HEK293 (cell line): ENCODE data around the gene RARRES2.

Experiments used
- CTCF ChIA-PET: fragments of 350-600 bp; formaldehyde crosslinking; extraction: SDS; loops from one replicate; lab custom pipeline; 2021; ENCODE audit warnings: antibody characterized with exemption; lab: Yijun Ruan, JAX
- POLR2A ChIA-PET: fragments of 300-600 bp; formaldehyde crosslinking; extraction: SDS; loops from one replicate; lab custom pipeline; 2020; ENCODE audit warnings: antibody characterized with exemption, inconsistent platforms; lab: Yijun Ruan, JAX
- H3K27ac ChIP-seq: fragments of 200-500 bp; sonication (Bioruptor generic); 2 replicates; pipeline ENCODE4 v1.5.1; 2014; ENCODE audit warnings: low read depth, low read length, control low read depth, inconsistent platforms; ENCODE audit errors: extremely low read depth
- H3K36me3 ChIP-seq, 2 experiments: fragments of 200-500 bp in 1 of 2; sonication (Bioruptor generic) in 1 of 2; 1 replicate in 1 of 2; 2 replicates in 1 of 2; pipeline ENCODE4 v1.5.1; 2014 to 2017; ENCODE audit warnings: inconsistent platforms in 2 of 2, low read length in 2 of 2; ENCODE audit not compliant: control insufficient read depth in 2 of 2, insufficient read depth in 1 of 2
- H3K4me1 ChIP-seq: fragments of 200-500 bp; sonication (Bioruptor generic); 2 replicates; pipeline ENCODE4 v1.5.1; 2014; ENCODE audit warnings: mild to moderate bottlenecking, low read length, inconsistent platforms; ENCODE audit not compliant: control insufficient read depth, insufficient read depth
- H3K4me3 ChIP-seq: 2 replicates; pipeline ENCODE4 v1.5.1; 2011; ENCODE audit warnings: low read depth, mild to moderate bottlenecking, control low read depth, low read length, moderate library complexity
- H3K9me3 ChIP-seq: fragments of 200-500 bp; sonication (Bioruptor generic); 2 replicates; pipeline ENCODE4 v1.5.1; 2014; ENCODE audit warnings: low read depth, low read length, inconsistent platforms; ENCODE audit not compliant: control insufficient read depth, insufficient read depth
- EGR2 ChIP-seq: fragments of 450-650 bp; formaldehyde crosslinking; IDR thresholded peaks from 2 replicates; pipeline ENCODE4 v1.5.1; 2016; ENCODE audit warnings: low read depth, missing biosample characterization, missing genetic modification characterization
- ELK4 ChIP-seq: IDR thresholded peaks from 2 replicates; pipeline ENCODE4 v1.6.1; 2011; ENCODE audit warnings: mild to moderate bottlenecking, low read depth, low read length, borderline replicate concordance
- HOXA7 ChIP-seq: sonication (generic); formaldehyde crosslinking; IDR thresholded peaks from 2 replicates; pipeline ENCODE4 v1.8.1; 2022; ENCODE audit warnings: missing genetic modification reagents, borderline replicate concordance
- PRDM1 ChIP-seq: fragments of 450-650 bp; formaldehyde crosslinking; IDR thresholded peaks from 2 replicates; pipeline ENCODE4; 2016; ENCODE audit warnings: missing biosample characterization, missing genetic modification characterization
- PRDM2 ChIP-seq: fragments of 450-650 bp; formaldehyde crosslinking; IDR thresholded peaks from 2 replicates; pipeline ENCODE4 v1.5.1; 2016; ENCODE audit warnings: missing biosample characterization, missing genetic modification characterization, borderline replicate concordance
- SCRT2 ChIP-seq: fragments of 450-650 bp; formaldehyde crosslinking; IDR thresholded peaks from 2 replicates; pipeline ENCODE4 v1.5.1; 2016; ENCODE audit warnings: missing biosample characterization, missing genetic modification characterization
- SP2 ChIP-seq: fragments of 450-650 bp; formaldehyde crosslinking; IDR thresholded peaks from 2 replicates; pipeline ENCODE4 v1.5.1; 2016; ENCODE audit warnings: missing biosample characterization, missing genetic modification characterization
- ZBTB21 ChIP-seq: fragments of 450-650 bp; formaldehyde crosslinking; IDR thresholded peaks from 2 replicates; pipeline ENCODE4 v1.5.1; 2017; ENCODE audit warnings: missing biosample characterization, missing genetic modification characterization
- ZBTB8A ChIP-seq: fragments of 450-650 bp; formaldehyde crosslinking; IDR thresholded peaks from 2 replicates; pipeline ENCODE4 v1.5.1; 2016; ENCODE audit warnings: missing biosample characterization, missing genetic modification characterization
- ZIC2 ChIP-seq: fragments of 450-650 bp; formaldehyde crosslinking; IDR thresholded peaks from 2 replicates; pipeline ENCODE4 v1.5.1; 2016; ENCODE audit warnings: missing biosample characterization, missing genetic modification characterization
- ZNF16 ChIP-seq: fragments of 450-650 bp; formaldehyde crosslinking; IDR thresholded peaks from 2 replicates; pipeline ENCODE4 v1.5.1; 2016; ENCODE audit warnings: low read depth, missing biosample characterization, missing genetic modification characterization
- ZNF433 ChIP-seq: fragments of 450-650 bp; formaldehyde crosslinking; IDR thresholded peaks from 2 replicates; pipeline ENCODE4 v1.5.1; 2016; ENCODE audit warnings: missing biosample characterization, missing genetic modification characterization, low read depth
- ZNF530 ChIP-seq: fragments of 450-650 bp; formaldehyde crosslinking; IDR thresholded peaks from 2 replicates; pipeline ENCODE4 v1.5.1; 2016; ENCODE audit warnings: low read depth, missing biosample characterization, missing genetic modification characterization
- ZNF558 ChIP-seq: fragments of 450-650 bp; formaldehyde crosslinking; IDR thresholded peaks from 2 replicates; pipeline ENCODE4 v1.5.1; 2016; ENCODE audit warnings: missing biosample characterization, missing genetic modification characterization
- ZNF707 ChIP-seq: fragments of 450-650 bp; formaldehyde crosslinking; IDR thresholded peaks from 2 replicates; pipeline ENCODE4 v1.5.1; 2016; ENCODE audit warnings: missing biosample characterization, missing genetic modification characterization
- ZNF791 ChIP-seq: fragments of 450-650 bp; formaldehyde crosslinking; IDR thresholded peaks from 2 replicates; pipeline ENCODE4 v1.5.1; 2016; ENCODE audit warnings: missing biosample characterization, missing genetic modification characterization
- ZSCAN23 ChIP-seq: fragments of 450-650 bp; formaldehyde crosslinking; IDR thresholded peaks from 2 replicates; pipeline ENCODE4 v1.5.1; 2016; ENCODE audit warnings: missing biosample characterization, missing genetic modification characterization
- TF ChIP-seq, protein P1 (sequence below): fragments of 450-650 bp; formaldehyde crosslinking; IDR thresholded peaks from 2 replicates; pipeline ENCODE4 v1.5.1; 2016; ENCODE audit warnings: missing biosample characterization, missing genetic modification characterization

The RARRES2 gene

DNA sequence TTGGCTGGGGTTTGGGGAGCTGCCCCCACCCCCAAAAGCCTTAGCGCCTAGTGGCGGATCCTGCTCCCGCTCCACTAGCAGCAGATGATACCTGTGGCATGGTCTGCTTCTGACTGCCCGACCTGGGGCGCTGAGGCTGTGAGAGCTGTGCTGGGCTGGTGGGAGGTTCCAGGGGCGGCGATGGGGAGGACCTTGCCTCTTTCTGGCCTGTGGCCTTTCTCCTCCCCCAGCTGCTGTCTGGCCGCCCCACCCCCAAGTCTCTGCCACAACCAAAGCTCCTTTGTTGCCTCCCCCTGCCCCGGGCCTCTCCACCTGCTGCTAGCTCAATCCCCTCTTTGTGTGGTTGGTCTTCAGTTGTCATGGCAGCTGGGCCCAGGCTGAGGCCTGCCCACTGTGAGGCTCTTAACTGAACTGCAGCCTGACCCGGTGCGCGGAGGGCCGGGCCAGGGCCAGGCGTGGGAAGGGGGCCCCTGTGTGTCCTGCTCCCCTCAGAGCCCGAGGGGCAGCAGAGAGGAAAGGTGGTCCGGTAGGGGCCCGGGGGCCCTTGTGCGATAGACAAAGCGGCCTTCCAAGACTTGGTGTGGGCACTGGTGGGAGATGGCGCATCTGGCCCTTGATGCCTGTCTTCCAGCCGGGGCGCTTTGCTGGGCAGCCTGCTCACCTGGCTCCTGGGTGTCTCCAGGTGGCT lies 42.4 kb upstream of the RARRES2 start:
- no peaks in the 10 kb centered on the region for H3K4me1 ChIP-seq
- peak; percentile 32; the same call in 1 of the 2 replicates for TF ChIP-seq ZIC2
- TF ChIP-seq EGR2 (tag by site-specific recombination): 0 out of 2 replicates have a peak, but pooled peaks have one; percentile 15
- TF ChIP-seq ZNF791 (tag by site-specific recombination): no peak
- TF ChIP-seq HOXA7: no peak
- 0 out of 2 replicates have a peak, but pooled peaks have one; percentile 17 for TF ChIP-seq SCRT2 (tag by site-specific recombination)
- TF ChIP-seq ZBTB8A (tag by site-specific recombination): no peak
- no peak for TF ChIP-seq ZNF558 (tag by site-specific recombination)
- H3K9me3 ChIP-seq: no peaks in the 10 kb centered on the region
- CTCF ChIA-PET: interaction anchor here (0.6 kb wide), 1 partner anchor 38 kb away, joined by 3 read pairs; no protein-coding TSS in a partner anchor
- POLR2A ChIA-PET: no interaction called here
- H3K4me3 ChIP-seq: no peak overlapping the region
- H3K27ac ChIP-seq: no peak overlapping the region
- peaks cover 0 to 10% of the 10 kb centered on the region in 2 experiments; a peak in 1 of 3 replicates for H3K36me3 ChIP-seq

DNA sequence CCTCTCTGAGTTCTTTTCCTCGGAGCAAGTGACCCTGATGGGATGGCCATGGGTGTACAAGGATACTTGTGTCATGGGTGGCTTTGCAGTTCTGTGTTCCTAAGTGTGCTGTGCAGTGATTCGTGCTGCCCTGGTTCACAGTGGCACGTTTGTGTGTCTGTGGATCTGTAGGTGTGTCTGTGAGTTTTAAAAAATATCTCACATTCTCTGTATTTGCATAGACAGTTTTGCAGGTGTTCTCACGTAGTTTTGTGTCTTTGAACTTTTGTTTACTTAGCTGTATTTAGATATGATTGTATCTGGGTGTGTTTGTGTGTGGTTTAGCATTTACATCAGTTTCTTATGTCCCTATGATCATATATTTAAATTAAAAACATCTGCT lies 41.4 kb upstream of the RARRES2 start:
- Histone ChIP-seq H3K4me1 (peaks cover 2% of the 10 kb centered on the region; the same call in 1 of the 2 replicates), H3K36me3 (peaks cover 0 to 4% of the 10 kb centered on the region in 2 experiments; a peak in 1 of 3 replicates), H3K9me3 (no peaks in the 10 kb centered on the region), H3K4me3 (no peak overlapping the region), H3K27ac (no peak overlapping the region)
- ChIA-PET POLR2A (no interaction called here), CTCF (no interaction called here)
- TF ChIP-seq, protein P1, sequence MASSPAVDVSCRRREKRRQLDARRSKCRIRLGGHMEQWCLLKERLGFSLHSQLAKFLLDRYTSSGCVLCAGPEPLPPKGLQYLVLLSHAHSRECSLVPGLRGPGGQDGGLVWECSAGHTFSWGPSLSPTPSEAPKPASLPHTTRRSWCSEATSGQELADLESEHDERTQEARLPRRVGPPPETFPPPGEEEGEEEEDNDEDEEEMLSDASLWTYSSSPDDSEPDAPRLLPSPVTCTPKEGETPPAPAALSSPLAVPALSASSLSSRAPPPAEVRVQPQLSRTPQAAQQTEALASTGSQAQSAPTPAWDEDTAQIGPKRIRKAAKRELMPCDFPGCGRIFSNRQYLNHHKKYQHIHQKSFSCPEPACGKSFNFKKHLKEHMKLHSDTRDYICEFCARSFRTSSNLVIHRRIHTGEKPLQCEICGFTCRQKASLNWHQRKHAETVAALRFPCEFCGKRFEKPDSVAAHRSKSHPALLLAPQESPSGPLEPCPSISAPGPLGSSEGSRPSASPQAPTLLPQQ (tag by site-specific recombination): no peak
- no peak for TF ChIP-seq ZNF433 (tag by site-specific recombination)
- TF ChIP-seq ZNF707 (tag by site-specific recombination): no peak
- TF ChIP-seq PRDM1 (tag by site-specific recombination): no peak
- TF ChIP-seq SCRT2 (tag by site-specific recombination): no peak
- TF ChIP-seq ZNF16 (tag by site-specific recombination): no peak
- TF ChIP-seq ZSCAN23: no peak
- no peak for TF ChIP-seq ZNF530 (tag by site-specific recombination)
- no peak for TF ChIP-seq SP2 (tag by site-specific recombination)
- TF ChIP-seq PRDM2: no peak
- no peak for TF ChIP-seq ZNF791 (tag by site-specific recombination)
- no peak for TF ChIP-seq ZBTB21 (tag by site-specific recombination)
- TF ChIP-seq ELK4: no peak
